Measurements from ENCODE around the gene HCFC1R1.

Gene HCFC1R1

DNA sequence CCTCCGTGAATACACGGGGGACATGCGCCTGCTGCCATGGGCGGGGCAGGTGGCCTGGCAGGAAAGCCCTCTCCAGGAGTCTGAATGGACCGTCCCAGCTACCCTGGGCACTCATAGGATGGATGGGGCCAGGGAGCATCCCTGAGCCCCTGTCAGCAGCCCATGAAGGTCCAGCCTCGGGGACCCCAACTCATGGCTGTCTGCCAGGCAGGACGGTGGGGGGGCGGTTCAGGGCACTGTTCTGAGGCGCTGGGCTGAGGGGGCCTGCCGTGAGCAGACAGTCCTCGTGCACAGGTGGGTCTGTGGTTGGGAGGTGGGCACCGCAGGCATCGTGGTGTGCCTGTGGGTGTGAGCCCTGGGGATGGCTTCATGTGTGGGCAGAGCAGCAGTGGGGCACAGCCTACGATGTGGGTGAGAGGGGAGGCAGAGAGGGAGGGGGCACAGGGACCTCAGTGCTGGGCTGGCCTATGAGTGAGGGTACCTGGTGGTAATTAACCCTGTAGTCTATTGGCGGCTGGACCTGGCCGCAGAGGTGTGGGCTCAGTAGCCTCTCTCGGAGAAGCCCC lies 37.0 kb downstream of the HCFC1R1 start:
- DNase-seq, result no peak
- intact Hi-C loops (cut with DNase I), result no loop called here

DNA sequence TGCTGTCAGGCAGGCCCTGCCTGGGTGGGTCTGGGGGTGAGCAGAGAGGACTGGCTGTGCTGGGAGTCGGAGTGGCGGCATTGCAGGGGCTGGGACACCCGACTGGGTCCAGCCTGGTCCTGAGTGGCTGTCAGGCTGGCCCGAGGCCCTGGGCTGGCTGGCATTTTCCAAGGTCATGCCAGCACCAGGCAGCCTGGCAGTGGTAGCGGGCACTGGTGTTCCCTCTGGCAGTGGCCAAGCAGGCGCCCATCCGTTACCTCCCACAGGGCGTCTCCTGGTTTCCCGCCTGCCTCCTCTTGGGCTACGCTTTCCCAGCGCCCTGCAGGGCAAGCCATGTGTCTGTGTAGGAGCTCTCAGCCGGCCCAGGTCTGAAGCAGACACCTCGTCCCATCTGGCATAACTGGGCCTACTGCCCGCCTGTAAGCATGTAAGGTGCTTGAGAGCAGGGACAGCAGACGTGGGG lies 37.8 kb downstream of the HCFC1R1 start:
- no peak for DNase-seq
- intact Hi-C loops (cut with DNase I), result no loop called here

DNA sequence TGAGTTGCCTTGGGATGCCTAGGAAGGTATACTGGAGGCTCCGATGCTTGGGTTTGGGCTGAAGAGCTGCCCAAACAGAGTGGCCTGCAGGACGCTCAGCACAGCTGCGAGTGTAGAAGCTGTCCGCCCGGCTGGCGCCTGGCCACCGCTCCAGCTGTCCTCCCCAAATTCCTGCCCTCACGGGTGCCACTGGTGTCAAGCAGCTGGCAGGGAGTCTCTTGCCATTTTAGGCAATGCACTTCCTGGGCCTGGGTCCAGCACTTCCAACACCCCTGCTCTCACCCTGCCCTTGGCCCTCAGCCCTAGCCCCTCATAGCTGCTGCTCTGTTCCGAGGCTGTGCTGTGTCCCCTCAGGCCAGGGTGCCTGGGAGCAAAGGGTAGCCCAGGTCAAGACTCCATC lies 38.3 kb downstream of the HCFC1R1 start:
- intact Hi-C loops (cut with DNase I), result no loop called here
- no peak for DNase-seq

DNA sequence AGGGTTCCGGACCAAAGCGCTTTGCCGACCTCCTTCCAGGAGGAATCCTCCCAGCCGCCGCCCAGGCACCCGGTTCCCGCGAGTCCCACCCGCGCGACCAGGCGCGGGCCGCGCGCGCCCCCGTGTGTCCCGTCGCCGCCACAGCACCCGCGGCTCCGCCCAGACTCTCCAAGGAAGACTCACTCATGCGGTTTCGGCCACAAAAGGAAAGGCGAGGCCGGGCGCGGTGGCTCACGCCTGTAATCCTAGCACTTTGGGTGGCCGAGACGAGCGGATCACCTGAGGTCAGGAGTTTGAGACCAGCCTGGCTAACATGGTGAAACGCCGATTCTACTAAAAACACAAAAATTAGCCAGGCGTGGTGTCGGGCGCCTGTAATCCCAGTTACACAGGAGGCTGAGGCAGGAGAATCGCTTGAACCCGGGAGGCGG lies 40.0 kb downstream of the HCFC1R1 start:
- intact Hi-C loops (cut with DNase I), result no loop called here
- DNase-seq, result peak; percentile 53 to 93 (median 84)

DNA sequence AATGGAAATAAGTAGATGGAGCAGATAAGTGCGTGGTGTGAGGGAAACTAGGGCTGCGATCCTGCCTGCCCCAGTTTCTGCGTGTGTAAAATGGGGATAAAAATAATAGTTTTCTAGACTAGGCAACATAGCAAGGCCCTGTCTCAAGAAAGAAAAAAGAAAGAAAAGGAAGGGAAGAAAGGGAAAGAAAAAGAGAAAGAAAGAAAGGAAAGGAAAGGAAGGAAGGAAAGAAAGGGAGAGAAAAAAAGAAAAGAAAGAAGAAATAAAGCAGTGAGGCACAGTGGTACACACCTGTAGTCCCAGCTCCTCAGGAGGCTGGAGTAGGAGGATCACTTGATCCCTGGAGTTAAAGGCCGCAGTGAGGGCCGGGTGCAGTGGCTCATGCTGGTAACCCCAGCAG lies 41.3 kb downstream of the HCFC1R1 start:
- intact Hi-C loops (cut with DNase I), result no loop called here
- DNase-seq, result no peak

DNA sequence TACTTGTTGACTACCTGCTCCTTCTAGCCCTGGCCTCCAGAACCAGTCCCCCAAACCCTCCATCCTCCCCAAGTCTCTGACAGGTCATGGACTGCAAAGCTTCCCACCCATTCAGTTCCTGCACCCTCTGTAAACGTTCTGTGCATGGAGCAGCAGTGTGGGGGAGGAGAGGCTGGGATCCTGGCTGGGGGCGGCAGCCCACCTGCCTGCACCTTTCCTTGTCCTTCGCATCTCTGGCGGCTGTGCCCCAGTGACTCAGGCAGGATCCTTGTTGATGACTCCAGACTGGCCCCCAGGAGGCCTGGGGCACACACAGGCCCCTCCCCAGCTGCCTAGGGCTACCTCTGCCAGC lies 41.9 kb downstream of the HCFC1R1 start:
- intact Hi-C loops (cut with DNase I), result no loop called here
- no peak for DNase-seq

GRCh38 chr16:2981177-2981898 lies 42.4 kb downstream of the HCFC1R1 start:
- intact Hi-C loops (cut with DNase I), result no loop called here
- DNase-seq, result no peak

- DNase-seq, result peak; percentile 72 to 97 (median 91)
- intact Hi-C loops (cut with DNase I), result no loop called here
These were observed 43.2 kb downstream of the HCFC1R1 start, which contains the start of gene PKMYT1 for GRCh38 chr16:2980227-2981176. PKMYT1 (minus strand) TSS chr16:2980446; CDS start chr16:2979657, 789 bp downstream.

- intact Hi-C loops (cut with DNase I), result no loop called here
- no peak for DNase-seq
These were observed 44.0 kb downstream of the HCFC1R1 start for GRCh38 chr16:2979669-2980226.

DNA sequence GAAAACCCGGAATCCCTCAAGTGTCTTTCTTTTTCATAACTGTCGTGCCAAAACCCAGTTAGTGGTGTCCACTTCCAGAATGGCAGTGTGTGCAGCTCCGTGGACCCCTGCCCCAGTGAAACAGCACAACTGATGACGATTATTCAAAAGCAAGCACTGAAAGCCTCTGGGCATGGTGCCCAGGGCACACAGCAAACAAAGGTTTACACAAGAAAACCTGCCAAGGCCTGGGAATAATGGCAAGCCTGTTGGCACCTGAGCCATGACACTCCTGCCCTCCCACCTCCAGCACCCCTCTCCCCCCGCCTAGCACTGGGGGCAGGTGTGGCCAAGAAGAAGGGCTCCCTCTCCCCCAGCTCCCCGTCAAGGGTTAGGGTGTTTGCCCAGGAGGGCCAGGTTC lies 46.3 kb downstream of the HCFC1R1 start:
- intact Hi-C loops (cut with DNase I), result no loop called here
- DNase-seq, result peak in 9 of 42 donors; percentile 26 to 55 (median 33)

GRCh38 chr16:2976673-2977072 lies 47.1 kb downstream of the HCFC1R1 start:
- DNase-seq, result no peak
- intact Hi-C loops (cut with DNase I), result no loop called here

- intact Hi-C loops (cut with DNase I), result no loop called here
- peak in 10 of 42 donors; percentile 34 to 66 (median 46) for DNase-seq
These were observed 47.5 kb downstream of the HCFC1R1 start for GRCh38 chr16:2976201-2976600.

DNA sequence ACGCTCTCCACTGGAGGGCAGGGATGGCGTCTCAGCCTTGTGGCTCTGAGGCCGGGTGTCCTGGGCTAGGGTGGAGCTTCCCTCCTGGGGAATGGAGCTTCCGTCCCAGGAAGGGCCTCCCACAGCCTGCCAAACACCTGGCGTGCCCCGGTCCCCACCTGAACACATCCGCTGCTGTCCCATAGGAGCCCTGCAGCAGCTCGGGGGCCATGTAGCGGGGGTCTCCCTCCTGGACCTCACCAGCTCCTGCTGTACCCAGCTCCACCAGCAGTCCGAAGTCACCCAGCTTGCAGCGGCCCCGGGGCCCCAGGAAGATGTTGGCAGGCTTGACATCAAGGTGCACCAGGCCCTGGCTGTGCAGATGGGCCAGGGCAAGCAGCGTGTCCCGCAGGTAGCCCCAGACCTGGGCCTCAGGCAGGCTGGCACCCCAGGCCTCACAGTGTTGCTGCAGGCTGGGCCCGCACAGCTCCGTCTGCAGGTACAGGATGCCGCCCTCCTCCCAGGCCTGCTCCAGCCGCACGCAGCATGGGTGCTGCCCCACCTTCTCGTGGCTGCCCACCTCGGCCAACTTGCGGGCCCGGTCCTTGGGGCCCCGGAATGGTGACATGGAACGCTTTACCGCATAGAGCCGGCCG lies 48.5 kb downstream of the HCFC1R1 start:
- no peak for DNase-seq
- intact Hi-C loops (cut with DNase I), result no loop called here

DNA sequence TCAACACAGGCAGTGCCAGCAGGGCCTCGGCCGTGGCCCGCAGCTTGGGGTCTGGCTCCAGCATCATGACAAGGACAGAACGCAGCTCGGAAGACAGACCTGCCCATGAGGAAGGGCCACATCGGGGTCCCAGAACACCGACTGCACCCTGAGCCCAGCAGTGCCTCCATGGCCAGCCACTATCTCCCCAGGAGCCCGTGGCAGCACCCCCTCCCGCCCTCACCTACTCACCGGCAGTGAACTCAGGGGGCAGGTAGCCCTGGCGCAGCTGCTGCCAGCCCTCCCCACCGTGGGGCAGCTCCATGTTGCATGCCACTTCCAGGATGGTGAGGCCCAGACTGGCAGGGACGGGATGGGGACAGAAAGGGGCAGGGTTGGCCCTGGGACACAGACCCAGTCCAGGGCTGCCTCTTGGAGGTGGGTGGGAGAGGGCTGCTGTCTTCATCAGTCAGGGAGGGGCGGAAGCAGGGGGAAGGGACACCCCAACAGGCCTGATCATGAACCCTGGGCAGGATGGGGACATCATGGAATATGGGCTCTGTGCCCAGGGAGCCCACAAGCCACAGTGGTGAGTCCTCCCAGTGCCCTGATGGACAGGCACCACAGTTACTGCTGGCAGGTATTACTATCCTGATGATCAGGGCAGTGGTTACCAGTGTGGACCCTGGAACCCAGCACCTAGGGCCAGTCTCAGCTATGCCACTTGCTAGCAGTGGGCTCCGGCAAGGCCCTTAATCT lies 49.3 kb downstream of the HCFC1R1 start:
- intact Hi-C loops (cut with DNase I), result loop anchor here (5.0 kb wide), 1 partner anchor 57 kb away; no protein-coding TSS in a partner anchor
- DNase-seq, result no peak

- intact Hi-C loops (cut with DNase I), result loop anchor here (5.0 kb wide), 1 partner anchor 56 kb away; no protein-coding TSS in a partner anchor
- peak in 15 of 42 donors; percentile 27 to 70 (median 50) for DNase-seq
These were observed 50.0 kb downstream of the HCFC1R1 start for GRCh38 chr16:2973605-2974318.

GRCh38 chr16:2973093-2973492 lies 50.6 kb downstream of the HCFC1R1 start:
- intact Hi-C loops (cut with DNase I), result loop anchor here (5.0 kb wide), 1 partner anchor 56 kb away; no protein-coding TSS in a partner anchor
- DNase-seq, result peak in 19 of 42 donors; percentile 37 to 76 (median 54)

All from head of caudate nucleus (tissue), 42 donors.